Right lobe of liver (tissue), 4 donors: ENCODE results near the gene KLHL25.

Experiments
- POLR2A ChIP-seq: fragments of 450-650 bp; IDR thresholded peaks from one replicate; pipeline ENCODE4 v1.6.1; 2017; ENCODE audit warnings: antibody characterized with exemption, mild to moderate bottlenecking
- TF ChIP-seq, protein P1 (sequence below), 4 donors: fragments of 200-600 bp in 3 of 4; fragments of 450-650 bp in 1 of 4; IDR thresholded peaks; one replicate each; pipeline versions ENCODE4 v1.5.1 to v1.8.0; 2016 to 2022; ENCODE audit warnings: antibody characterized with exemption in 4 of 4, mild to moderate bottlenecking in 2 of 4
- donor health status: DM: no; HTN: no; CAD: no.
- donor health status: DM: no; HTN: no; CAD: no.
- donor health status: DM: no; HTN: yes; CAD: no.

DNA sequence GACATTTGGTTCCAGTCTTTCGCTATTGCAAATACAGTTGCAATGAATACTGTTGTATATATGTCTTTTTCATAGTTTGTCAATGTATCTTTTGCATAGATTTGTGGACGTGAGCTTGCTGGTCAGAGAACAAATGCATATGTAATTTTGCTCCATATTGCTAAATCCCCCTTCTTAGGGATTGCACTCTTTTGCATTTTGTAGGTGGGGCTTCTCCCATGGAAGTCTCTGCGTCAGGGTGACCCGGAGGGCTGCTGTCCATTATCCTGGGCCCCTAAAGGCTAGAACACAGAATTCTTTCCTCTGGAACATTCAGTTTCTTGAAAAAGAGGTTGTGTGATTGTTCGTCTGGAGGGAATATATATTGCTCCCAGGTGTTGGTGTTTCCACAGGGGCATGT is 25.2 kb upstream of the KLHL25 start:
- TF ChIP-seq POLR2A = no peak
- TF ChIP-seq, protein P1, sequence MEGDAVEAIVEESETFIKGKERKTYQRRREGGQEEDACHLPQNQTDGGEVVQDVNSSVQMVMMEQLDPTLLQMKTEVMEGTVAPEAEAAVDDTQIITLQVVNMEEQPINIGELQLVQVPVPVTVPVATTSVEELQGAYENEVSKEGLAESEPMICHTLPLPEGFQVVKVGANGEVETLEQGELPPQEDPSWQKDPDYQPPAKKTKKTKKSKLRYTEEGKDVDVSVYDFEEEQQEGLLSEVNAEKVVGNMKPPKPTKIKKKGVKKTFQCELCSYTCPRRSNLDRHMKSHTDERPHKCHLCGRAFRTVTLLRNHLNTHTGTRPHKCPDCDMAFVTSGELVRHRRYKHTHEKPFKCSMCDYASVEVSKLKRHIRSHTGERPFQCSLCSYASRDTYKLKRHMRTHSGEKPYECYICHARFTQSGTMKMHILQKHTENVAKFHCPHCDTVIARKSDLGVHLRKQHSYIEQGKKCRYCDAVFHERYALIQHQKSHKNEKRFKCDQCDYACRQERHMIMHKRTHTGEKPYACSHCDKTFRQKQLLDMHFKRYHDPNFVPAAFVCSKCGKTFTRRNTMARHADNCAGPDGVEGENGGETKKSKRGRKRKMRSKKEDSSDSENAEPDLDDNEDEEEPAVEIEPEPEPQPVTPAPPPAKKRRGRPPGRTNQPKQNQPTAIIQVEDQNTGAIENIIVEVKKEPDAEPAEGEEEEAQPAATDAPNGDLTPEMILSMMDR (IDR thresholded peaks at IDR 0.05) = no peak
